ENCODE results near the gene LEKR1.

LEKR1 gene

DNA sequence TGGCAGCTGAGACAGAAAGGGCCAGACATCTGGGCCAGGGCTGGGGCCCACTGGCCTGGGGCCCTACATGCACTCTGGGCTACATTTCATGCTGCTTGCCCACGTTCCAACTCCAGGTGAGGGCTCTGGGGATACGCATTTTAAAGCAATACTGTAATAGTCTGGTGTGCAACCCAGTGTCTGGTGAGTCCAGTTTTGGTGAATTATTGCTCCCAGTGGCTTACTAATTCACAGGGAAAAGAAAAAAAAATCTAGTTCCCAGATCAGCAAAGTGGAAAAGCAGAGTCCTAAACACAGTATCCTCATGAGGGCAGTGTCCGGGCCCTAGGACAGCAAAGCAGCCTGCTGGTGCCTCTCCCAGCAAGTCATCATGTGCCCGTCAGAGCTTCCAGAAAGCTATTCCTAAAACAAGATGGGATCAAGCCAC, 251.4 kb downstream of the LEKR1 start:
- DNase-seq (ENCODE audit: low read depth in 1 of 2, low spot score in 1 of 2) = no peak

DNA sequence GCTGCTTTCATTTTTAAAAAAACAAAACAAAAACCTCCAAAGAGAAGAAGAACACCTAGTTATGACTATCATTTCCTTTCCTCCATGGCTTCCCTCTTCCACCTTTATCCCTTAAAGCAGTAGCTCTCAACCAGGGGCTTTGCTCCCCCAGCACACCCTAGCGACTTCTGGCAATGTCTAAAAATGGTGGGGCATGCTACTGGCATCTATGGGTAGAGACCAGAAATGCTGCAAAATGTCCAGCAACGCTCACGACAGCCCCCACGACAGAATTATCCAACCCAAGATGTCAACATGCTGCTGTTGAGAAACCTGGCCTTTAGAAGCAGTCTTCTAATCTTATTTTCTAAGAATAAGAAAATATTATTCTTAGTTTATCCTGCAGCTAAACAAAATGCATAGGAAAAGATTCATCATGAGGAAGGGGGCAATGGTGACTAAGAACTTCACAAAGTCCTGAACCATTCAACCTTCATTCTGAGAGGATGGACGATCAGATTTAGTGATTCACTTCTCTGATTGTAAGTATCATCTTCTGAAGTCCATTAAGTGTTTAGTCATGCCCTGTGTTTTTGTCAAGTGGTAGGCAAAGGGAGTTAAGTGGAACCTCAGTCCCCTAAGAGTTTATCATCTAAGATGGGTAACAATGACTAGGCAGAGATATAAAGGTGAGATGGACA, 252.1 kb downstream of the LEKR1 start:
- DNase-seq (ENCODE audit: low read depth in 1 of 2, low spot score in 1 of 2) = no peak

DNA sequence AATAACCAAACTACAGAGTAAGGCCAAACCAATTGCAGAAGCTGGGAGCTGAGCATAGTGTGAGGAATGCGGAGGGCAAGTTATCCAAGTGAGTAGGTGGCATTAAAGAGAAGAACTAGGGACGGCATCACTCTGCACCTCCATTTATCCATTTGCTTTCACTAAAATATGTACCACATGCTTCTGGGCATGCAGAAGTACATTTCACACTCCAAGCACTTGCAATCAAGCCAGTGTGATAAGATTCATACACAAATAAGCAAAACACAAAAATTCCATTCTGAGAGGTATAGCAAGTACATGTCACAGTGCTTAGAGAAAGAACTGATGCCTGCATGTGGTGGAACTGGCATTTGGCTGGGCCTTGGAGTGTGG, 252.6 kb downstream of the LEKR1 start:
- DNase-seq (ENCODE audit: low read depth in 1 of 2, low spot score in 1 of 2) = no peak

DNA sequence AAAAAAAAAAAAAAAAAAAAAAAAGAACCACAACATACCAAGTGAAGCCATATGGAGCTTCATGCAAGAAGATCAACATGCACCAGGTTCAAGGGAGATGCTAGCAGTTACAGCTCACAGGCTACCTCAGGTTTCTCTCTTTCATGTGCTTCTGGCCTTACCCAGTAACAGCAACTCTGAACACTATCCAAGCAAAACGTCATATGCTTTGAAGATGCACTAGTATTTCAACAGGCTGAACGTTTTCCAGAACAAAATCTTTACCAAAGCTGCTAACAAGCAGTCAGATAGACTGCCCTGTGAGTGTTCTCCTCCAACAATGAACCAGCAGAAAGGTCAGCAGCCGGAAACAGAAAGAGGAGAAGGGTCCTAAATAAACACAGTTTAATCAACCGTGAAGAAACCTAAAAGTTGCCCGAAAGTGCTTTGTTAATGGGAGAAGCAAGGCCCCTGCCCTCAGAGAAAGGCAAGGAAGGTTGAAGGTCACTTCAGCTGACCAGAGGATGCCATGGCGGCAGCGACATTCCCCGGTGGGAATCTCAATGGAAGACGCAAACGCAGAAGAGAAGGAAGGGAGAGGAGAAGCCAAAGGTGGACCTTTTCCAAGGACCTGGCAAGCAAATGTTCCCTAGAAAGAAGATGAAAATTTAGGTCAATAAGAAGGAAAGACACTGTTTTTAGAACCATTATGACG, 253.7 kb downstream of the LEKR1 start:
- DNase-seq (ENCODE audit: low read depth in 1 of 2, low spot score in 1 of 2) = no peak

DNA sequence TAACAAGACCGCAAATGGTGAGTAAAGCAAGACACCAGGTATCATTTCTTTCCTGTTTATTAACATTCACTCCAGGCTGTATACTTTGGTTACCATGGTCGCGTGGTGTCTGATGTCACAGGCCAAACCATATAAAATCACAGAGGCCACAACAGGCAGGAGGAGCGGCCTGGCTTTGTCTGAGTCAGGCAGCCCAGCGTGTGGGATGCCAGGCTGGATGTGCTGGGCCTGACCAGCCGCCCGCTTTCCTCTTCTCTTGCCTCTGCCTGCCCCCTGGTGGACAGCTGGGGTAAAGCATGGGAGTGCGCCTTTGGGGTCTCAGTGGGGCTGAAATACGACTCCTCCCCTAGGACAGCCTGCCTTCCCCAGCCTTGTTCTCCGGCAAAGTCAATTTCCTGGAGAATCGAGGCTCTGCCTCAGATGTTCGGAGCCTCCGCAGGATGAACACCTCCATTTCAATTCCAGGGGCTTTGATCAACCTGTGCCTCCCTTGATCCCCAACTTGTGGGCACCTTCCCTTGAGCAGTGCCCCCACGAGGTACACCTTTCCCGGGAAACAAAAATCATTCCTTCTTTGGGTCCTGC, 255.6 kb downstream of the LEKR1 start:
- DNase-seq (ENCODE audit: low read depth in 1 of 2, low spot score in 1 of 2) = peak; percentile 71 to 77

DNA sequence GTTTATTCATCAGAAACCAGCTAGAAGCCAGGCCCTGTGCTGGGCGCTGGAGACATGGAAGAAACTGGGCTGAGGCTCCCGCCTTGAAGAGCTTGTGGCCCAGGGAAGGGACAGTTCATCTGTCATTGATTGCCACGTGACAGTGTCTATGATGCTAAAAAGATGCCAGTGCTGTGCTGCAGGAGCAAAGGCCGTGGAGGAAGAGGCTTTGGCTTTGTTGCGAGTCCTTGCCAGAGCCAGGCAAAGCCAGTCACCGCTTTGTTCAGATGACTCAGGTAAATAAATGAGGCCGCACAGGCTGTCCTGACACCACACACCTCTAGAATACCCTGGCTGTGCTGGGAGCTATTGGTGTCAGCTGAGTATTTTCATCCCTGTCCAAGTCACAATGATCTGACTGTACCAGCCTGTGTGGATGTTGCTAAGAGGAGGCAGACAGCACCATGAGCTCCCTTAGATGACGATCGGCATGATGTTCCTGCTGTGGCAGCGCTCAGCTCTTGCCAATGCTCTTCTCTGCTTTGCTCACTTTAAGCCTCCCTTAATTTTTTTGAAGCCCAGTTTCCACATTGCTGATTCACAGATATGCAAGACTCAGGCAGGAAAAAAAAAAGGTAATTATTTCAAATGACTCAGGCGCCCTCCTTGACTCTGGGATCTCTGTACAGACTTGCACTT, 256.3 kb downstream of the LEKR1 start:
- DNase-seq (ENCODE audit: low read depth in 1 of 2, low spot score in 1 of 2) = no peak

DNA sequence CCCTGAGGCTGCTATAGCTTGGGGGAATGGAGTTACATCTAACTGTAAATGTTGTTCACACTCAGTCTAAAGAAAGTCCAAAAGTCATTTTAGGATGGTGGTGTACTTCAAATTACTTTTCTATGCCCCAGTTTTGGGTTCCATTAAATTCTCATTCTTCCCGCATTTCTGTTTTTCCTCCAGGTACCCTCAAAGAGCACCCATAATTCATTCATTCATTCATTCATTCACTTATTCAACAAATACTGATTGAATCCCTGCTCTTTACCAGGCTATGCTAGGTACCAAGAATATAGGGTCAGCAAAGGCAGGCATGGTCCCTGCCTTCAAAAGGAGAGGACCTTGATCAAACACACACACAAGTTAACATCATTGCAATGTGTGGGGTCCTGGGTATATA, 257.7 kb downstream of the LEKR1 start:
- no peak for DNase-seq (ENCODE audit: low read depth in 1 of 2, low spot score in 1 of 2)

DNA sequence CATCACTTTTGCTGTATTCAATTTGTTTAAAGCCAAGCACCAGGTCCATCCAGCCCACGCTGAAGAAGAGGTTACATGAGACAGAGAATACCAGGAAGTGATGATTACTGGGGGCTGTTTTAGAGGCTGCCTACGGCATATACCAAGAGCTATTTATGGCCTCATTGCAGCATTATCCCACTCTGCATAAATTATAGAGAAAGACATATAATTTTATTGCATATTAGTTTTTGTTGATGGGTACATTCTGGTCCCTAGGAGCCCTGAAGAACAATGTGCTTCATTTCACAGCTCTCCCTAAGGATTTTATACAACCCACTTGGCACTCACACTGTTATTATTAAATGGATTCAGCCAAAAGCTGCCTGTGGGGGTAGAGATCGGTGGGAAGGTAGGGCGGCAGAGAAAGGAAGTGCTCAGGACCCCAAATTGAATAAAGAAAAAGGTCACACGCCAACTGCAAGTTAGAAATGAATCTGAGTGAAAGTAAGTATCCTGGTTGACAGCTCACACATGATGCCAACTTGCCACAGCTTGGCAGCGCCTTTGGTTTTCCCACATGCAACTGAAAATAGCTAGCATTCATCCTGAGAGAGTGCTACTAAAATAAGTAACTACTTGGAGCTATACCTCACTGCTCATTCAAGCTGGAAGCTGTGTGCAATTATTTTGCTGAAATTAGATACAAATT, 260.1 kb downstream of the LEKR1 start:
- DNase-seq (ENCODE audit: low read depth in 1 of 2, low spot score in 1 of 2) = no peak

DNA sequence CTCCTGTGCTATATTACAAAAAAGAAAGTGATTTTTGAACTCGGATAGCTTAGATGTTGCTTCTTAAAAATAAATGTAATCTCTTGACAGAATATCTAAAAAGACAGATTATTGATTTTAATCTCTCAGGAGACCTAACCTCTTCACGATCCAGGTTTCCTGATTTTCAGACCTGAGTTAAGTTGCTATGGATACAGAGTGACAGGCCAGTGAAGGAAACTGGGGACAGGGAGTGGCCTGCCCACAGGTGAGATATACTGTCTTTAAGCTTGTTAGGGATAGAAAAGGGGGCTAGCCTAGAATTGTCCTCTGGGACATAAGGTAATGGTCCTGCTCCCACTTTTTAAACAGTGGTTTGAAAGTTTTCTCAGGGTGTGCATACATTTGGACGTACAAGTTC, 260.6 kb downstream of the LEKR1 start:
- no peak for DNase-seq (ENCODE audit: low read depth in 1 of 2, low spot score in 1 of 2)

DNA sequence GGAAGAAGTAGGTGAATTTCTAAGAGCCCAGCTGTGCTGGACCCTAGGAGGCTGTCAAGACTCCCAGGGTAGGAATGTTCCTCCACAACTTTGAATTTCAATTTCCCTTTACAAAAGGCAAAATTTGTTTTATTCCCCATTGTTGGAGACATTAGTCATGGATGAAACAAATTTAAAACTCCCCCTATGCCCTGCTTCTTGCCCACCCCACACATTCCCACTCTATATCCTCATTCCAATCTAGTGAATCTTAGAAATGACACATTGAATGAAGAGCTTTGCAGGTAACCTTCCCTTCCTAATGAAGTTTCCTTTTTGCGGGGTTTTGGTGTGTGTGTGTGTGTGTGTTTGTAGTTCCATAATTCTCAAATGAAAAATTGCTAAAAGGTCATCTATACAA, 261.2 kb downstream of the LEKR1 start:
- no peak for DNase-seq (ENCODE audit: low read depth in 1 of 2, low spot score in 1 of 2)

DNA sequence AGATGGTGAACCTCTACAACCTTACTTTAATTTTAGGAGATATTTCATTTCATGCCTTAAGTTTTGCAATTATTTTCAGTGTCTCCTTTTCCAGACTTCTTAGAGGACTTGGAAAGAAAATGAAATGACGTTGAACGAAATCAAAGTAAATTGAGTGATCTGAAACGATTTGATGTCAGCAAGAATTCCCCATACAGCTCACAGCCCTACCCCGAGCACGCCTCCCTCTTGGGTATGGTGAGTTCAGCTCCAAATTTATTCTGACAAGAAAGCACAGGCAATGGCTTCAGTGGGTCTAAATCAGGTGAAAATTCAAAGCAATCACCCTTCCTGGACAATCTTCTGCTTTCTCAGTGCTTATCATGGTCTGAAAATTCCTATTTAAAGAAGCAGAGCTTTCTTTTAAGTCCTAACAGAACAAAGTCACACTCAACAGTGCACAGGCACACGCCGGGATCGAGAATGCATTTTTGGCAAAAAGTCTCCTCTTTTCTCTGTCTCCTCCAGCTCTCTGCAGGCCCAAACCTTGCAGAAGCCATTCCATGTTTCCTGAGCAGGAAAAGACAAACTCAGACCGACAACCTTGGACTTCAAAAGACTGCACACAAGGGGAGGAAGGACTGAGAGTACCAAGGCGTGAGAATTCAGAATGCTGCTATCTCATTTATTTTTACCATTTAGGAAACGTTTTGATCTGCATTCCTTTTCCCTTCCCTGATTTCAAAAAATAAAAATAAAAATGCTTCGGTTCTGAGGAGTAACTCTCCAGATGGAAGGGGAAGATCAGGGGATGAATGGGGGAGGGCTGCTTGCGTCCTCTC, 261.8 kb downstream of the LEKR1 start:
- no peak for DNase-seq (ENCODE audit: low read depth in 1 of 2, low spot score in 1 of 2)

DNA sequence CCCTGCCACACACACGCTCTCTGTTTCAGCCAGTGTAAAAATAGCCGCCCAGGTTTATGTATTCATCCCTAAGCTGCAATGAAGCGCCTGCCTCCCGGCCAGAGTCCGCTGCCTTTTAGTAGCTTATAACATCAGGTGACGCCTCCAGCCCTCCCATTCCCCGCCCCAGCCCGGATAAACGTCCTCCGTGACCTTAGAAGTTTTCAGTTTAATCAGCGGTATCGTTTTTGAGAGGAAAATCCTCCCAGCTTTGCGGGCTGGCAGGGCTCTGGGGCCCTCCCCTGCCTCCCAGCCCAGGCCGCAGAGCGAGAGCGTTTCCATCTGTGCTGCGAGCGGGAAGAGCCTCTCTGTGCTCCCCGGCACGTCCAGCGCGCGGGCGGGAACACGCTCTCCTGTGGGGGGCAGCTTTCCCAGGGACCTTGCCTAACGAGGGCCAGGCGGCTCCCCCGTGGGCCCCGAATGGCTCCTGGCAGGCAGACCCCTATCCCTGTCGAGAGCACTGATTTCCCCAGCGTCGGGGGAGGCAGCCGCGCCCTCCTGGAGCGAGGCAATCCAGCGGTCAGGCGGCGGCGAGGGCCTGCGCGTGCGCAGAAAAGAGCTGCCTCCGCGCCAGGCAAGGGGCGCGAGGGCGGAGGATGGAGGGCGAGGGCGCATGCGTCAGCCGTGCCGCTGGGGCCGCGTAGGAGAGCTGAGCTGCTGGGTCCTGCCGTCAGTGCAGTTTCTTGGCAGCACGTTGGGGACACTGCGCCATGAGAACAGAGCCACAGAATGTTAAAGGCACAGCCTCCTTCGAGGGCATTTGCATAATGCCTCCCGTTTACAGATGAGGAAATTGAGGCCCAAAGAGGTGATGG, 262.7 kb downstream of the LEKR1 start:
- DNase-seq (ENCODE audit: low read depth in 1 of 2, low spot score in 1 of 2) = peak; percentile 88 to 90

DNA sequence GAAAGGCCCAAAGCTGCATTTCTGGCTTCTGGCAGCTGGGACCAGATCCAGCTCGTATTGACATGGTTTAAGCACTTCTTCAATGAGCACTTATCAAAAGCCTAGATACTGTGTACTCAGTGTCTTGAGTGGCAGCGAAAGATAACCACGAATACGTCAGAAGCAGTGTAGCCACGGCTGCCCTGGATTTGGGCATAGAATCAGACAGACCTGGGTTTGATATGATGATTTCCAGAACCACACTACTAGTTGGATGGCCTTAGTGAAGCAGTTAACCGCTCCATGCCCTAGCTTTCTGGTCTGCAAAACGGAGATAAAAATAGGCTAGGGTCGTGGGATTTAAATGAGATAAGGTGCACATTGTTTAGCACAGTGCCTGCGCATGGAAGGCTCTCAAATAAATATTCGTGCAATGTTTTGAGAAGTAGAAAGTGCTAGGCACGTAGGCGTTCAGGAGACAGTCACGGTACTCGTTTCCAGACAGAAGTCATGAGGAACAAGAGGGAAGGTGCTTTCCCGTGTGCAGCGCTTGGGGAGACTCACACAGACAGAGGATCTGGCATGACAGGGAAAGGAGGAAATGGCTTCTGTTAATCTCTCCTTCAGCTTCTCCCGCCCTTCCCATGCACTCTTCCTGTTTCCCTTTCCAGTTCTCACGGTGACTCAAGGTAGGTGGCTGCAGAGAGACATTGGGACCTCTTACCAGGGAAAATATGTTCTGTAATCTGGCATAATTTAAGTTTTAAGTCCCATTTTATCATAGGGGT, 263.5 kb downstream of the LEKR1 start:
- no peak for DNase-seq (ENCODE audit: low read depth in 1 of 2, low spot score in 1 of 2)

DNA sequence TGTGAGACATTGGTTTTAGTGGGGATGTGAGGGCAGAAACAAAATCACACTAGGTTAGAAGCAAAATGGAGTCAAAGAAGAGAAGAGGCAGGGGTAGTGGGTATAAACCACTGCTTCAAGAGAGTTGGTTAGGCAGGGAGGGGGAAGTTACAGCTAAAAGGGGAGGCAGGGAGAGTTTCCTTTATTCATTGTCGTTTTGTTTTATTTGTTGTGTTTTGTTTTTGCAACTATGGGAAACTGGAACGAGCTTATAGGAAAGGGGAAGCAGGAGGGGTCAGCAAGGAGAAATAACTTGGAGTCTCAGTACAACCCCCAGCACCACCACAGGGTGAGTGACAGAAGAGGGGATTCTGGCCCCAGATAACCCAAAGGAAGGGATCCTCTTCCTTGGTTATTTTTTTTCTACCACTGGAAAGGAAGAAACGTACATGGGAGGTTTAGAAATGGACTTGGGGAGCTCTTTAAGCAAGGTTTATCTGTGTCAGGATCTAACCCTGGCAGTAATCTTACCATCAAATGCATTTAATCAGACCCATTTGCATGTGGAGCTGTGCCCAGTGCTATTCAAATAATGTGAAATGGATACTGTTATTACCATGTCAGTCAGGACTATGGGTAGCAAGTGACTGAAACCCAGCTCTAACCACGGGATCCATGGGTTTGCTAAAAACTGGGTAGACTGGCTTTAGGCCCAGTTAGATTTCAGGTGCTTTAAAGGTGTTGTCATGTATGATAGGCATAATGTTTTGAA, 265.1 kb downstream of the LEKR1 start:
- no peak for DNase-seq (ENCODE audit: low read depth in 1 of 2, low spot score in 1 of 2)

DNA sequence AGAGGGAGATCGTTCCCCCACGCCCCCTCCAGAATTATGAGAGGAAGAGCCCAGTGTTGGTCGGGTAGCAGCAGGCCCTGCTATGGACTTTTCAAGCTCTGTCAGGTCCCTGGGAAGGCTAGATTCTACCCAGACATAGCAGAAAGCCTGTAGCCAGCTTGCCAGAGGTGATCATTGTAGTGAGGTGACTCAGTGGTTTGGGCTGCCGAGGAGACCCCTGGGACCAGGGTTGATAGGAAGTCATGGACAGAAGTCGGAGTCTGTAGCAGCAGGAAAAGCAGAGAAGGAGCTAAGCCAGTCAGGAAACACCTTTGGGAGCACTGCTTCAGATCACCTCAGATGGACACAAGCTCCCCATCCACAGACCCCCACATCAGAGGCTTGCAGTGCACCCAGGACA, 266.1 kb downstream of the LEKR1 start:
- DNase-seq (ENCODE audit: low read depth in 1 of 2, low spot score in 1 of 2) = no peak

DNA sequence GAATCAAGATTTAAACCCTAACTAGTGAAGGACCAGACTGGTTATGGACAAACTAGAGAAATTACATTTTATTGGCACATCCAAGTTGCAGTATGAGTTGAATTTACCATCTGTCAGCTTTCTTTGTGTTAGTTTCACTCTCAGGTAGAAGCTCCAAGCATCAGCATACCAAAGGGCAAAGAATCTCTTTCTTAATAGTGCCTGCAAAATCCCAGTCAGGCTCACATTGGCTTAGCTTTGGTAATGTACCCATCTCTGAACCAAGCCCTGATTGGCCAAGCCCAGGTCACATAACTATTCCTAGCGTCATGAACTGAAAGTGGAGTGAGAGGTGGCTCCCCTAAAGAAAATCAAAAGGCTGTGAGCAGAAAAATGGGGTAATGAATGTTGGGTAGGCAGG, 266.9 kb downstream of the LEKR1 start:
- no peak for DNase-seq (ENCODE audit: low read depth in 1 of 2, low spot score in 1 of 2)

DNA sequence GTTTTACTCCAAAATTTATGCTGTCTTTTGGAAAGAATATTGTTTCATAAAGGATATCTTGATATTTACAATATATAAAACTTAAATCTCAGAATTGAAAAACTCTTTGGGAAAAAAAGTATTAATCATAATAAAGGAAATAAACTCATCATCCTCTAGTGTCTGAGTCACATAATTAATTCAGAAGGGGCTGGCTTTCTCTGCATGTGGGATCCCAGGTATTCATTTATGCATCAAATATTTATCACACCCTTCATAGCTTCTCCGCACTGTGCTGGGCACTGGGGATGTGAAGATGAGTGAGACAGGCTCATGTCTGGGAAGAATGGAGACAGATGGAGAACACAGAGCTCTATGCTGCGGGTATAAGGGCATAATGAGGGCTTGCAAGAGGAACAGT, 268.1 kb downstream of the LEKR1 start:
- no peak for DNase-seq (ENCODE audit: low read depth in 1 of 2, low spot score in 1 of 2)

DNA sequence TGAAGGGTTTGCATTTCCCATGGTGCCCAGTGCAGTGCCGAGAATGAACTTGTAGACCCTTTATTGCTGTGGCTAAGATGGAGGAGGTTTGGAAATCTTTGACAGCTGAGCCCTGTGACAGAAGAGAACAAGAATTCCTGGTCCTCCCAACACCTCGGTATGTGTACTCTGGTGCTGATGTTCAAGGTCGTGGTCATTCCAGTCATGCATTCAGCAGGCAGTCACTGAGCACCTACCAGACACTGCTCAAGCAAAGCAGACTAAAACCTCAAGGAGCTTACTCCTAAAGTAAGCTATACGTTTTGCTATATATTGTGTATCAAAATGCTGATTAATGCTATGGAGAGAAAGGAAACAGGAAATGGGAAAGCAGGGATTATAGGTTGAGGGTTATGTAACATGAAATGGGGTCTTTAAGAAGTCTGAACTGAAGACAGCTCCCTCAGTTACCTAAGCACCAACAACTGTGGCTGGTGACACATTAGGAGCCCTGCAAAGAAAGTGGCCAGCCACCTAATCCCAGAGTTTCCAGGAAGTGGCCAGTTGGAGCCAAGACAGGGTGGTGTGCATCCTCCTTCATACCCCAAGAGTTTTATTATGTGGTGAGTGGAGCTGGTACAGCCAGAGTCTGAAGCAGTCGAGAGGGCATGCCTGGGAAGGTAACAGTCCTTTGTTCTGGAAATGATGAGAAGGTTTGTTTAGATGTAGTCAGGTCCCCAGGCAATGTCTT, 268.8 kb downstream of the LEKR1 start:
- no peak for DNase-seq (ENCODE audit: low read depth in 1 of 2, low spot score in 1 of 2)
